Measurements from ENCODE around the gene TGFBI.

TGFBI gene

DNA sequence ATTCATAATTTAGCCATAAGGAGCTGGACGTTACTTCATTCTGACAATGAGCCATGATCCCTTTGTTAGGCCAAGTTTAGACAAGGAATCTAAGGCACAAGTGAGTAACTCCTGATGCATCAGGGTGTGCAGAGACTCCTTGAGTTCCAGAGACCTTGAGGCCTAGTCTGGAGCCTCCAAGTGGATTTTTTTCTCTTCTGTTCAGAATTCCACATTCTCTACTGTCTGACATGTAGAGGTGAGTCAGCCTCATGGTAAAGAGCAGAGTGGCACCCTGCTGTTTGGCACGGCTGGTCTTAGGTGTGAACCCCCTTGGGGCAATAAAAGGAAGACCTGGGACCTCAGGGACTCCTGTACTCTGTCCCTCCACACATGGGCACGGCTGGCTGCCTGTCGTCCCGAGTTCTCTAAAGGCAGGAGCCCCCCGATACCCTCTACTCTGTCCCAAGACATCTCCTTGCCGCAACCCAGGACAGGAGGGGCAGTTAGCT is 22.0 kb upstream of the TGFBI start:
- no peaks in the 10 kb centered on the region for H3K27me3 Mint-ChIP-seq
- no peak overlapping the region for H3K27ac Mint-ChIP-seq (ENCODE audit: low read depth)
- H3K4me1 Mint-ChIP-seq: peaks cover 2% of the 10 kb centered on the region
- no peaks in the 10 kb centered on the region for H3K9me3 Mint-ChIP-seq
- ATAC-seq (replicated peaks; ENCODE audit: extremely low read depth, poor library complexity, severe bottlenecking) (no peak), DNase-seq (ENCODE audit: low spot score in 2 of 2) (no peak)
- H3K4me3 Mint-ChIP-seq: no peak overlapping the region
- H3K36me3 Mint-ChIP-seq (ENCODE audit: insufficient read depth): no peaks in the 10 kb centered on the region

DNA sequence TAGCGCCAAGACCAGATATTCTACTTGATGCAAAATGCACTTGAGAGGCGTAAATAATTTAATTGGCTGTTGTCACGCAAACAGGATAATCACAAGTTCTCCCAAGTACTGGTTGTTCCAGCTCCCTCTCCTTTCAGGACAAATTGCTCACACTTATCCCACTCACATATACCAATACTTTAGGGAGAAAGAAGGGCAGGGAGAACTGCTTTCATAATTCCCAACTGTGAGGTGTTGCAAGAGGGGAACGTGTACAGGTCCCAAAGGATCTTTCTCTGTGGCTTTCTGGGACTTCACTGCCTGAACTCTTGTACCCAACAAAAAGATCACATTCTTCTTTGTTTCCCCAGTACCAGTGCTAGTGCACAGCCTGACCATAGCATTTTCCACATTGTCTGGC is 21.5 kb upstream of the TGFBI start:
- H3K4me1 Mint-ChIP-seq: peaks cover 6% of the 10 kb centered on the region

DNA sequence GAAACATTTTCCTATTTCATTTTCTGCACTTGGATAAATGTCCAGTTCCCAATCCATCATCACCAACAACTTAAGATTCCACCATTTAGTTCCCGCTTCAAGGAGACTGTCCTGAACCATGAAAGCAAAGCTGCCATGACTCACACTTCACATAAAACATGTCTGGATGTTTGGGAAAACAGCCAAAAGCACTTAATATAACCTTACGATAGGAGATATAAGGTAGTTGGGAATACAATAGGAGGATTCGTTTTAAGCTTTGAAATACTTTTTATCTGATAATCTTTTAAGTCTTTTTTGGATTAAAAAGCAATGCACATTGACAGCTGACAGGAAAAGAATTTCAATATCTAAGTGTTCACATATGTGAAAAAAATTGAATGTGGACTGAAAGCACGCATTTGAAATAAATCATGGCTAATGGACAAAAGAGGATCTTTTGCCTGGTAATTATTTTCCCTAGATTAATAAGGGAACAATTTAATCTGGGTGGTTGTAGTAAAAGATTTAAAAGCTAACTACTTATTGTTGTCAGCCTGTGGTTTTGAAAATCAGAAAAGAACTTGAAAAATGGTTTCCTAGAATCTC is 17.3 kb upstream of the TGFBI start:
- Mint-ChIP-seq H3K36me3 (ENCODE audit: insufficient read depth) (no peaks in the 10 kb centered on the region), H3K9me3 (no peaks in the 10 kb centered on the region), H3K27ac (ENCODE audit: low read depth) (no peak overlapping the region), H3K27me3 (peaks cover 9% of the 10 kb centered on the region), H3K4me1 (peaks cover 14% of the 10 kb centered on the region), H3K4me3 (no peak overlapping the region)
- DNase-seq (ENCODE audit: low spot score in 2 of 2) (no peak), ATAC-seq (replicated peaks; ENCODE audit: extremely low read depth, poor library complexity, severe bottlenecking) (no peak)

More for the DNA sequence above, 21.5 kb upstream of the TGFBI start:
- no peak overlapping the region for H3K4me3 Mint-ChIP-seq
- no peak for DNase-seq (ENCODE audit: low spot score in 2 of 2)
- H3K27me3 Mint-ChIP-seq: no peaks in the 10 kb centered on the region
- no peak overlapping the region for H3K27ac Mint-ChIP-seq (ENCODE audit: low read depth)
- no peak for ATAC-seq (replicated peaks; ENCODE audit: extremely low read depth, poor library complexity, severe bottlenecking)
- no peaks in the 10 kb centered on the region for H3K36me3 Mint-ChIP-seq (ENCODE audit: insufficient read depth)
- H3K9me3 Mint-ChIP-seq: no peaks in the 10 kb centered on the region

DNA sequence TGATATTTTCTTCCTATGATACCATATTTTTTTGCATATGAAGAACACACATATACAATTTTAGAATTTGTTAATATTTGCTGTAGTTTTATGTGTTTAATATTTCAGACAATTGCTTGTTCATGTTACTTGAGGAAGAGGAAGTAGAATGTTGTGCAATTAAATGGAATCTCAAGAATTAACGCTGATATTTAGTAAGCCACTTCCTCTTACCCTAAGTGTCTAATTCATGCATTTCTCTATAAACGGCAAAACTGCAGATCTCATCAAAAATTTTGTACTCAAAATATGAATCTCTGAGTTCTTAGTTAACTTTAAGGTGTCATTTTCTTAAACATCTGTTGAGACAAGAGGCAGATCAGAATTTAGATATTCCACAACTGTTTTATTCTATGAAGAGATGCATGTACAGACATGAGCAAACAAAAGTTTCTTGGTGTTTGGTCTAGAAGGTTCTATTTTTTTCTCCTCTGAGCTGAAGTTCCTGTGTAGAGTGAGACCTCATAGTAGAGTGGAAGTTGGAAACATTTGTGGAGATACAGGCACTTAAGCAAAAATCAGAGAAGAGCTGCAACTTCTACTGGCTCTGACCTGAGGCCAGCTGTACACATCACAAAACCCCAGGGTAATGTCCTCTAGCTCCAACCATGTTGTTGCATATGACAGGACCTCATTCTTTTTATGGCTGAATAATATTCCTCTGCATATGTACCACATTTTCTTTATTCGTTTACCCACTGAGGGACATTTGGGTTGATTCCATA is 16.6 kb upstream of the TGFBI start:
- DNase-seq (ENCODE audit: low spot score in 2 of 2) (no peak), ATAC-seq (replicated peaks; ENCODE audit: extremely low read depth, poor library complexity, severe bottlenecking) (no peak)
- no peak overlapping the region for H3K4me3 Mint-ChIP-seq
- H3K27ac Mint-ChIP-seq (ENCODE audit: low read depth): no peak overlapping the region
- H3K9me3 Mint-ChIP-seq: no peaks in the 10 kb centered on the region
- H3K36me3 Mint-ChIP-seq (ENCODE audit: insufficient read depth): no peaks in the 10 kb centered on the region
- H3K4me1 Mint-ChIP-seq: peaks cover 14% of the 10 kb centered on the region
- H3K27me3 Mint-ChIP-seq: peaks cover 9% of the 10 kb centered on the region

DNA sequence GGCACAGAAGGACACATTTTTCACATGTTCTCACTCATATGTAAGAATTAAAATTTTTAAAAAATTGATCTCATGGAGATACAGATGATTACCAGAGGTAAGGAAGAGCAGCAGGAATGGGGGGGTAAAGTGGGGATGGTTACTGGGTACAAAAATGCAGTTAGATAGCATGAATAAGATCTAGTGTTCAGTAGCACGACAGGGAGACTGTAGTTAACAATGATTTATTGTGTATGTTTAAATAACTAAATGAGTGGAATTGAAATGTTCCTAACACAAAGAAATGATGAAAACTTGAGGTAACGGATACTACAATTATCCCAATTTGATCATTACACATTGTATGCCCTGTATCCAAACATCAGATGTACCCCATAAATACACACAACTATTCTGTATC is 15.2 kb upstream of the TGFBI start:
- Mint-ChIP-seq H3K36me3 (ENCODE audit: insufficient read depth) (no peaks in the 10 kb centered on the region), H3K27me3 (peaks cover 9% of the 10 kb centered on the region), H3K4me3 (no peak overlapping the region), H3K9me3 (no peaks in the 10 kb centered on the region), H3K4me1 (peaks cover 14% of the 10 kb centered on the region), H3K27ac (ENCODE audit: low read depth) (no peak overlapping the region)
- no peak for DNase-seq (ENCODE audit: low spot score in 2 of 2)
- no peak for ATAC-seq (replicated peaks; ENCODE audit: extremely low read depth, poor library complexity, severe bottlenecking)

DNA sequence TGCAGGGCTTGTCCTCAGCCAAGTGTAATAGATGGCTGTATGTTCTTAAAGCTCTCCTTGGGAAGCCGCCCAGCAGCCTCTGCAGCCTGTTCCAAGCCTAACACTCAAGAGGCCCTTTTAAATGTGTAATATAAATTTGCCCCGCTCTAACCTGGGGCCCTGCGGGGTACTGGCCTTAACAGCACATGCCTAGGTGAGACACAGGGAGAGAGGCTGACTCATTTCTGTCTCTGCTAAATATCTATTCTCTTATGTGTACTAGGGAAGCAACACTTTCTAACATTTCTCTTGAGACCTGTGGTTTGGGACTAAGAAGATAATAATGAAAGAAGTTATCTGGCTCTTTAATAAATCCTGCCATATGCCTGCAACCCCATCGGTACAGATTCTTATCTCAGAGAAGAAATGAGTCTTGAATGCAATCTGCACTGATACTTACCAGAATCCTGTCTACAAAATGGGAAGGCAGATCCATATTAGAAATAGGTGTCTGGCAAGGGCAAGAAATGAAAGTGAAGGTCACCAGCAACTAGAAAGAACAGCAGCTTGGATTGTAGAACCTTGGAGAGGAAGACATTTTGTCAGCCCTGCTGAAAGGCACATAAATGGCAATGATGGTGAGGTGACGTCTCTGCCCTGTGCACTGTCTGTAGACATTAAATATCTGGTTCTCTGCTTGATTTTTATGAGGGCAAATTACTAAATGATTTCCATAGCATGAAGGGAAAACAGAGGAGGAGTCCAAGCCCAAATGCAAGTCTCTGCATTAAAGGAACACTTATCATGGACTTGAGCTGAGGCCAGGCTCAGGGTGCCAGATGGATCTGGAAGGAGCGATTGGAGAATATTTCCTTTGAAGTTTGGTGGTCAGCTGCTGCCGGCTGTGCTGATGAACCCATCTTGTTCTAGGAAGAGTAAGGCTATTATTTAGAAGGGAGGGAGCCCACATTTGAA is 14.5 kb upstream of the TGFBI start:
- no peak overlapping the region for H3K4me3 Mint-ChIP-seq

DNA sequence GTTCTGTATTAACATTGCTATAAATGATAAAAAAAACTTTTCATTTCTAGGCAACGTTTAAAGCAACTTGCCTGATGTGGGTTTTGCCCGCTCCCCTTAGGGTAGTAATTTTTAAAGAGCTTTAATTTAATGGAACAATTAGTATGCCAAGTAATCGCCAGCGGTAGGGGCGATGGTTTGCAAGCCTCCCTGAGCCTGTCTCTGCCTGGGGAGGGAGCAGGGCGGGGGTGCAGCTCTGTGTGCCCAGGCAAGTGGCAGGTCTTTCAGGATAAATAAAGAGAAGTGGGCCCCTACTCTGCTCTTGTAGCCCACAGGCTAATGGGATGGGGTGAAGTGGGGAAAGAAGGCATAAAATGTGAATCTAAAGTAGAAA is 13.8 kb upstream of the TGFBI start:
- Mint-ChIP-seq H3K4me3 (no peak overlapping the region), H3K27ac (ENCODE audit: low read depth) (no peak overlapping the region), H3K27me3 (peaks cover 9% of the 10 kb centered on the region)

More for the DNA sequence above, 14.5 kb upstream of the TGFBI start:
- Mint-ChIP-seq H3K4me1 (peaks cover 14% of the 10 kb centered on the region), H3K9me3 (no peaks in the 10 kb centered on the region), H3K27me3 (peaks cover 9% of the 10 kb centered on the region), H3K36me3 (ENCODE audit: insufficient read depth) (no peaks in the 10 kb centered on the region), H3K27ac (ENCODE audit: low read depth) (no peak overlapping the region)
- ATAC-seq (replicated peaks; ENCODE audit: extremely low read depth, poor library complexity, severe bottlenecking) (no peak), DNase-seq (ENCODE audit: low spot score in 2 of 2) (no peak)

DNA sequence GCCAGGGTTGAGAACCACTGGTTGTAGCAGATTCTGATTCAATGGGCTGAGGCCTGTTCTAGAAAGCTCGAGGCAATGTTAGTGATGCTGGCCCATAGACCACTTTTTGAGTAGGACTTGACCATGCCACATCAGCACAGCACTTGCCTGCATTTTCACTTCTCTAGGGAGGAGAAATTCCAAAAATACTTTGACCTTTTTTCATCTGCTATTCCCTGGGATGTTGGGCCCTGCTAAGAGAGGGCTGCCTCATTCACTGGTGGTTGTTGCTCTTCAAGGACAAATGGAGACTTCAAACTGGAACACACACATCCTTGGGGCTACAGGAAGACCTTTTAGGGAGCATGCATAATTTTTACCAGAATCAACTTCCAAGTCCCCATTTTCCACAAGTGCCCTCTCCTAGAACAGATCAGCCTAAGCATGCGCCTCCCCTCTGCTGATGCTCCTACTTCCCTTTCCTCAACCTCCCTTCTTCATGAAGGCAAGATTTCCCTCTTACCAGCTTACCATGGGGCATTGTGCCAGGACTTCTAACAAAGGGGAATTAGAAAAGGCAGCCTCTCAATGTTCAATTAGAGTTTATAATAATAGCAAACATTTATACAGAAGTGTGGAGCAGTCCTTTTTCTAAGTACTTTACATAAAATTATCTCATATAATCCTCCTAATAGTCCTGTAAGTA is 12.7 kb upstream of the TGFBI start:
- peaks cover 9% of the 10 kb centered on the region for H3K27me3 Mint-ChIP-seq
- no peak overlapping the region for H3K27ac Mint-ChIP-seq (ENCODE audit: low read depth)
- H3K4me1 Mint-ChIP-seq: peaks cover 14% of the 10 kb centered on the region
- no peak overlapping the region for H3K4me3 Mint-ChIP-seq
- no peak for DNase-seq (ENCODE audit: low spot score in 2 of 2)
- no peaks in the 10 kb centered on the region for H3K36me3 Mint-ChIP-seq (ENCODE audit: insufficient read depth)
- no peaks in the 10 kb centered on the region for H3K9me3 Mint-ChIP-seq
- no peak for ATAC-seq (replicated peaks; ENCODE audit: extremely low read depth, poor library complexity, severe bottlenecking)

More for the DNA sequence above, 13.8 kb upstream of the TGFBI start:
- no peaks in the 10 kb centered on the region for H3K36me3 Mint-ChIP-seq (ENCODE audit: insufficient read depth)
- no peaks in the 10 kb centered on the region for H3K9me3 Mint-ChIP-seq
- peaks cover 14% of the 10 kb centered on the region for H3K4me1 Mint-ChIP-seq
- DNase-seq (ENCODE audit: low spot score in 2 of 2): no peak
- ATAC-seq (replicated peaks; ENCODE audit: extremely low read depth, poor library complexity, severe bottlenecking): no peak

DNA sequence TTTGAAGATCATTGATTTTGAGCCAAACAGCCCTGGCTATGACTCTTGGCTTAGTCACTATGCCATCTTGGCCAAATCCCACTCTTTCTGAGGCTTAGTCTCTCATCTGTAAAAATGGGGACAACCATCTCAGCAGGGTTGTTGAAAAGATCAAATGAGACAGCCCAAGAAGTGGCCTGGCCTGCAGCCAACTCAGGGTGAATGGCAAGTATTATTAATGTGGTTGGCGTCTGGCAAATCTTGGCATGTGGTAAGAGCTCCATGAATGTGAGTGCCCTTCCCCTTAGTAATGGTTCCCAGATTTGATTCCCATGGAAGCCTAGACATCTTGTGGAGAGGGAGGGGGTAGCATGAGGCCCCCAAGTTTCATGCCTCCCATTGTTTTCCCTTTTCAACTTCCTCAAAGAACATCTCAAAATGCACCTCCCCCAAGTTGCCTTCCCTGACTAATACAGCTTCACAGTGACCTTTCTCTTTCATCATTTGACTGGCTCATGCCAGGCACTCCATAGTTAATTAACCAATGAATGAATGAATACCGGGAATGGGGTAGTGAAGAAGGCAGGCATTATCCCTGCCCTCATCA is 11.8 kb upstream of the TGFBI start:
- no peak for DNase-seq (ENCODE audit: low spot score in 2 of 2)
- Mint-ChIP-seq H3K36me3 (ENCODE audit: insufficient read depth) (no peaks in the 10 kb centered on the region), H3K27ac (ENCODE audit: low read depth) (no peak overlapping the region), H3K9me3 (no peaks in the 10 kb centered on the region), H3K27me3 (peaks cover 9% of the 10 kb centered on the region), H3K4me1 (peaks cover 10% of the 10 kb centered on the region), H3K4me3 (no peak overlapping the region)
- no peak for ATAC-seq (replicated peaks; ENCODE audit: extremely low read depth, poor library complexity, severe bottlenecking)

DNA sequence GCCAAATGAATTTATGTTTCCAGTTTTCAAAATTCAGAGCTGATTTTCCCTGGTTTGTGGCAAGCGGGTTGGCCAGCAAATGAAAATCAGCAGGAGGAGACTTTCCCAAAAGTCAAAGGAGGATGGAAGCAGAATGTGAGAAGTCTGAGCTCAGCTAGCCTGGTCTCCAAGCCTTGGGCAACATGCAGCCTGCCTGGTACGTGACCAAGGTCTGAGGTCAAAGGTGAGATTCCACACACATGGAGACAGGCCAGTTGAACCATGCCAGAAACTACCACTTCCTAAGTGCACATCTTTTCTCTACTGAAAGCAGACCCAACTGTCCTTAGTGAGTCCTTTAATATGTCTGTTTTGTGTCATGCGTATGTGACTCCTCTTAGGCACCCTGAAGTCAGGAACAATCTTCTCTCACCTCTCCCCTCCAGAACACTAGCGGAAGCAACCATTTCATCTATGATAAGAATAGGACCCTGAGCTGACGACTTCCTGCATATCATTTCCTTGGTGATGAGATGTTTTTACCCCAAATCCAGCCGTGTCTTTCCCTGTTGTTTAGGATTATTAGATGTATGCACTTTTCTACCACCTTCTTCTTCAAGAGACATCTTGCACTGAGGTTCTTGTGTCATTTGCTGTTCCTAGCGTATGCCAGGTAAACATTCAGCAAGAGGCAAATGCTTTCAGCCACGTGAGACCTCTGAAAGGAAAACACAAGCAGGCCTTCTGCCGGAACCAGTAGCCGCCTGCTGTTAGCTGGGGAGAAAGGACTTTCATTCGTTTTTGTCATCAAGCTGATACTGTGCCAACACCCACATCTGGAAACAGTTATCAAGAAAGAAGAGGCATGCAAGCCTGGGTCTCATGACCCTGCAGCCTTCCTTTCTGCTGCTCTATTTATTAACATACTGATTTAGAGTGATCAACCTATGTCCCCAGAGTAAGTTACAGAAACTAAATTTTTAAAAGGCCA is 9.7 kb upstream of the TGFBI start:
- peaks cover 22% of the 10 kb centered on the region for H3K27me3 Mint-ChIP-seq
- H3K9me3 Mint-ChIP-seq: no peaks in the 10 kb centered on the region
- no peak overlapping the region for H3K27ac Mint-ChIP-seq (ENCODE audit: low read depth)
- H3K4me3 Mint-ChIP-seq: no peak overlapping the region
- H3K4me1 Mint-ChIP-seq: peaks cover 6% of the 10 kb centered on the region
- ATAC-seq (replicated peaks; ENCODE audit: extremely low read depth, poor library complexity, severe bottlenecking) (no peak), DNase-seq (ENCODE audit: low spot score in 2 of 2) (no peak)
- no peaks in the 10 kb centered on the region for H3K36me3 Mint-ChIP-seq (ENCODE audit: insufficient read depth)

DNA sequence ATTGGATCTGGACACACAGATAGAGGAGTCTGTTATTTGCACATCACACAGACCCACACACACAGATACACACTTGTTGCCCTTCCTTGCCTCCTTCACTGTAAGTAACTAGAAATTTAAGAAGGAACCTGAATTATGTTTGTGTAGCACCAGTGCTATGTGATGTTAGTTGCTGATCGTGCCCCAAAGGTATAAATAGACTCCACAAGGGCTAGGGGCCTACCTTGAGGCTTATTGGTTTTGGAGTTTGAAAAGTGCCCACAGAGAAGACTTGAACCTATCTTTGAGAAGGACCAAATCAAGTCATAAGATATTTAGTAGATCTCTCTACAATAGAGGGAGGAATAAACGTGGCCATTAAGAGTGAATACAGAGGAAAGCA is 8.8 kb upstream of the TGFBI start:
- Mint-ChIP-seq H3K4me1 (no peaks in the 10 kb centered on the region), H3K9me3 (no peaks in the 10 kb centered on the region), H3K36me3 (ENCODE audit: insufficient read depth) (no peaks in the 10 kb centered on the region), H3K4me3 (no peak overlapping the region), H3K27ac (ENCODE audit: low read depth) (no peak overlapping the region), H3K27me3 (peaks cover 15% of the 10 kb centered on the region)
- ATAC-seq (replicated peaks; ENCODE audit: extremely low read depth, poor library complexity, severe bottlenecking) (no peak), DNase-seq (ENCODE audit: low spot score in 2 of 2) (no peak)
